ENCODE data around the gene ZFP30. TPM values are rescaled to one million over a fixed set of nuclear protein-coding genes. Genes with fewer than 3 reads are reported as not detected.

ZFP30 gene
- total and polyA plus RNA-seq, 2 of the 13 experiments (the other 11 are each of a cell fraction or from before 2014, with no cell fraction given) = 3.4 to 19.2 TPM

GRCh38 chr19:37594304-37594981 lies 60.8 kb downstream of the ZFP30 start, which contains the start of the genes ZNF540 and ZNF571 (continued):
- TF ChIP-seq, protein P1, sequence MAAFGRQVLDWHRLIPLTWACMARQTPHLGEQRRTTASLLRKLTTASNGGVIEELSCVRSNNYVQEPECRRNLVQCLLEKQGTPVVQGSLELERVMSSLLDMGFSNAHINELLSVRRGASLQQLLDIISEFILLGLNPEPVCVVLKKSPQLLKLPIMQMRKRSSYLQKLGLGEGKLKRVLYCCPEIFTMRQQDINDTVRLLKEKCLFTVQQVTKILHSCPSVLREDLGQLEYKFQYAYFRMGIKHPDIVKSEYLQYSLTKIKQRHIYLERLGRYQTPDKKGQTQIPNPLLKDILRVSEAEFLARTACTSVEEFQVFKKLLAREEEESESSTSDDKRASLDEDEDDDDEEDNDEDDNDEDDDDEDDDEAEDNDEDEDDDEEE (CRISPR knock-in tag; IDR thresholded peaks at IDR 0.05) = no peak
- TF ChIP-seq YEATS2 (CRISPR knock-in tag; IDR thresholded peaks at IDR 0.05; ENCODE audit: borderline replicate concordance) (peak; percentile 86; the same call in 1 of the 2 replicates), SP140L (CRISPR knock-in tag; IDR thresholded peaks at IDR 0.05; ENCODE audit: borderline replicate concordance) (no peak), ARNT2 (CRISPR knock-in tag; IDR thresholded peaks at IDR 0.05; ENCODE audit: low read depth) (peak; percentile 24; the same call in 1 of the 2 replicates), ZNF607 (CRISPR knock-in tag; IDR thresholded peaks at IDR 0.05; ENCODE audit: borderline replicate concordance) (no peak; the same call in 1 of the 2 replicates), NCOA5 (CRISPR knock-in tag; IDR thresholded peaks at IDR 0.05) (no peak), ZNF33A (CRISPR knock-in tag; IDR thresholded peaks at IDR 0.05; ENCODE audit: borderline replicate concordance) (no peak), KAT7 (CRISPR knock-in tag; IDR thresholded peaks at IDR 0.05; ENCODE audit: borderline replicate concordance) (no peak), FOXO1 (CRISPR knock-in tag; IDR thresholded peaks at IDR 0.05) (no peak; the same call in 1 of the 2 replicates), ZNF10 (CRISPR knock-in tag; IDR thresholded peaks at IDR 0.05; ENCODE audit: borderline replicate concordance, low read depth) (no peak), MTF2 (CRISPR knock-in tag; IDR thresholded peaks at IDR 0.05; ENCODE audit: borderline replicate concordance) (no peak), ZNF337 (CRISPR knock-in tag; IDR thresholded peaks at IDR 0.05; ENCODE audit: borderline replicate concordance, low read depth) (no peak), PRDM4 (CRISPR knock-in tag; IDR thresholded peaks at IDR 0.05; ENCODE audit: borderline replicate concordance) (no peak), DDIT3 (CRISPR knock-in tag; IDR thresholded peaks at IDR 0.05) (no peak)
- TF ChIP-seq, protein P2, sequence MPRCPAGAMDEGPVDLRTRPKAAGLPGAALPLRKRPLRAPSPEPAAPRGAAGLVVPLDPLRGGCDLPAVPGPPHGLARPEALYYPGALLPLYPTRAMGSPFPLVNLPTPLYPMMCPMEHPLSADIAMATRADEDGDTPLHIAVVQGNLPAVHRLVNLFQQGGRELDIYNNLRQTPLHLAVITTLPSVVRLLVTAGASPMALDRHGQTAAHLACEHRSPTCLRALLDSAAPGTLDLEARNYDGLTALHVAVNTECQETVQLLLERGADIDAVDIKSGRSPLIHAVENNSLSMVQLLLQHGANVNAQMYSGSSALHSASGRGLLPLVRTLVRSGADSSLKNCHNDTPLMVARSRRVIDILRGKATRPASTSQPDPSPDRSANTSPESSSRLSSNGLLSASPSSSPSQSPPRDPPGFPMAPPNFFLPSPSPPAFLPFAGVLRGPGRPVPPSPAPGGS (CRISPR knock-in tag; IDR thresholded peaks at IDR 0.05) = 0 out of 2 replicates have a peak, but pooled peaks have one; percentile 12
- TF ChIP-seq, protein P3, sequence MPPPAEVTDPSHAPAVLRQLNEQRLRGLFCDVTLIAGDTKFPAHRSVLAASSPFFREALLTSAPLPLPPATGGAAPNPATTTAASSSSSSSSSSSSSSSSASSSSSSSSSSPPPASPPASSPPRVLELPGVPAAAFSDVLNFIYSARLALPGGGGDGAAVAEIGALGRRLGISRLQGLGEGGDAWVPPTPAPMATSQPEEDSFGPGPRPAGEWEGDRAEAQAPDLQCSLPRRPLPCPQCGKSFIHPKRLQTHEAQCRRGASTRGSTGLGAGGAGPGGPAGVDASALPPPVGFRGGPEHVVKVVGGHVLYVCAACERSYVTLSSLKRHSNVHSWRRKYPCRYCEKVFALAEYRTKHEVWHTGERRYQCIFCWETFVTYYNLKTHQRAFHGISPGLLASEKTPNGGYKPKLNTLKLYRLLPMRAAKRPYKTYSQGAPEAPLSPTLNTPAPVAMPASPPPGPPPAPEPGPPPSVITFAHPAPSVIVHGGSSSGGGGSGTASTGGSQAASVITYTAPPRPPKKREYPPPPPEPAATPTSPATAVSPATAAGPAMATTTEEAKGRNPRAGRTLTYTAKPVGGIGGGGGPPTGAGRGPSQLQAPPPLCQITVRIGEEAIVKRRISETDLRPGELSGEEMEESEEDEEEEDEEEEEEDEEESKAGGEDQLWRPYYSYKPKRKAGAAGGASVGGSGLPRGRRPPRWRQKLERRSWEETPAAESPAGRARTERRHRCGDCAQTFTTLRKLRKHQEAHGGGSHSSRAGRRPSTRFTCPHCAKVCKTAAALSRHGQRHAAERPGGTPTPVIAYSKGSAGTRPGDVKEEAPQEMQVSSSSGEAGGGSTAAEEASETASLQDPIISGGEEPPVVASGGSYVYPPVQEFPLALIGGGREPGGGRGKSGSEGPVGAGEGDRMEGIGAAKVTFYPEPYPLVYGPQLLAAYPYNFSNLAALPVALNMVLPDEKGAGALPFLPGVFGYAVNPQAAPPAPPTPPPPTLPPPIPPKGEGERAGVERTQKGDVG (CRISPR knock-in tag; IDR thresholded peaks at IDR 0.05; ENCODE audit: borderline replicate concordance) = no peak
- TF ChIP-seq, protein P4, sequence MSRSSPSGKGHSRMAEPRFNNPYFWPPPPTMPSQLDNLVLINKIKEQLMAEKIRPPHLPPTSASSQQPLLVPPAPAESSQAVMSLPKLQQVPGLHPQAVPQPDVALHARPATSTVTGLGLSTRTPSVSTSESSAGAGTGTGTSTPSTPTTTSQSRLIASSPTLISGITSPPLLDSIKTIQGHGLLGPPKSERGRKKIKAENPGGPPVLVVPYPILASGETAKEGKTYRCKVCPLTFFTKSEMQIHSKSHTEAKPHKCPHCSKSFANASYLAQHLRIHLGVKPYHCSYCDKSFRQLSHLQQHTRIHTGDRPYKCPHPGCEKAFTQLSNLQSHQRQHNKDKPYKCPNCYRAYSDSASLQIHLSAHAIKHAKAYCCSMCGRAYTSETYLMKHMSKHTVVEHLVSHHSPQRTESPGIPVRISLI (CRISPR knock-in tag; IDR thresholded peaks at IDR 0.05; ENCODE audit: borderline replicate concordance) = no peak
